ENCODE data around the gene PCSK9.

Gene PCSK9

DNA sequence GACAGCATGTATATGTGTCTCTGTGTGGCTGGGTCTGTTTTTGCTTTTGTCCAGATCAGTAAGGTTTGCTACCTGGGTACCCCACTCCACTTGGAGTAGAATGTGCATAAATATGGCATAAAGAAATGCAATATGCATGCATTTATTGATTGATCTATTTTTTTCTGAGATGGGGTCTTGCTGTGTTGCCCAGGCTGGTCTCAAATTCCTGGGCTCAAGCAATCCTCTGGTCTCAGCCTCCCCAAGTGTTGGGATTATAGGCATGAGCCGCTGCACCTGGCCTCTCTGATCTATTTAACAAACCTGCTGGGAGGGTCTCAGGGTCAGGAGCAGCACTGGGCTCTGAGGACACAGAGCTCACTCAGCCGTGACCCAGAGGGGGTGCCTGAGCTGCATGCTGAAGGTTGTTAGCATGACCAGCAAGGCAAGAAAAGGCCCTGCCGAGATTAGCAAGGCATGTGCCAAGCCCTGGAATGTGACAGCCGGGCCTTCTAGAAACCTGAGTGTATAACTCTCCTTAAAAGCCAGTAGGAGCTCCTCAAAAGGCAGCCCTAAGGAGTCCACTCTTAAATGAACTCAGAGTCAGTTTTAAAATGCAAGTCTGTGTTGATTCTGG is 22.5 kb downstream of the PCSK9 start:
- TF ChIP-seq, protein P1, sequence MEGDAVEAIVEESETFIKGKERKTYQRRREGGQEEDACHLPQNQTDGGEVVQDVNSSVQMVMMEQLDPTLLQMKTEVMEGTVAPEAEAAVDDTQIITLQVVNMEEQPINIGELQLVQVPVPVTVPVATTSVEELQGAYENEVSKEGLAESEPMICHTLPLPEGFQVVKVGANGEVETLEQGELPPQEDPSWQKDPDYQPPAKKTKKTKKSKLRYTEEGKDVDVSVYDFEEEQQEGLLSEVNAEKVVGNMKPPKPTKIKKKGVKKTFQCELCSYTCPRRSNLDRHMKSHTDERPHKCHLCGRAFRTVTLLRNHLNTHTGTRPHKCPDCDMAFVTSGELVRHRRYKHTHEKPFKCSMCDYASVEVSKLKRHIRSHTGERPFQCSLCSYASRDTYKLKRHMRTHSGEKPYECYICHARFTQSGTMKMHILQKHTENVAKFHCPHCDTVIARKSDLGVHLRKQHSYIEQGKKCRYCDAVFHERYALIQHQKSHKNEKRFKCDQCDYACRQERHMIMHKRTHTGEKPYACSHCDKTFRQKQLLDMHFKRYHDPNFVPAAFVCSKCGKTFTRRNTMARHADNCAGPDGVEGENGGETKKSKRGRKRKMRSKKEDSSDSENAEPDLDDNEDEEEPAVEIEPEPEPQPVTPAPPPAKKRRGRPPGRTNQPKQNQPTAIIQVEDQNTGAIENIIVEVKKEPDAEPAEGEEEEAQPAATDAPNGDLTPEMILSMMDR (IDR thresholded peaks at IDR 0.05; ENCODE audit: extremely low read depth, insufficient read depth, missing control alignments): no peak
- in situ Hi-C loops (cut with MboI; ENCODE audit: low pct_unique_long_range_greater_than_20kb, low sequenced_read_pairs, unreplicated experiment): no loop called here
- DNase-seq (ENCODE audit: low spot score): peak; percentile 8

DNA sequence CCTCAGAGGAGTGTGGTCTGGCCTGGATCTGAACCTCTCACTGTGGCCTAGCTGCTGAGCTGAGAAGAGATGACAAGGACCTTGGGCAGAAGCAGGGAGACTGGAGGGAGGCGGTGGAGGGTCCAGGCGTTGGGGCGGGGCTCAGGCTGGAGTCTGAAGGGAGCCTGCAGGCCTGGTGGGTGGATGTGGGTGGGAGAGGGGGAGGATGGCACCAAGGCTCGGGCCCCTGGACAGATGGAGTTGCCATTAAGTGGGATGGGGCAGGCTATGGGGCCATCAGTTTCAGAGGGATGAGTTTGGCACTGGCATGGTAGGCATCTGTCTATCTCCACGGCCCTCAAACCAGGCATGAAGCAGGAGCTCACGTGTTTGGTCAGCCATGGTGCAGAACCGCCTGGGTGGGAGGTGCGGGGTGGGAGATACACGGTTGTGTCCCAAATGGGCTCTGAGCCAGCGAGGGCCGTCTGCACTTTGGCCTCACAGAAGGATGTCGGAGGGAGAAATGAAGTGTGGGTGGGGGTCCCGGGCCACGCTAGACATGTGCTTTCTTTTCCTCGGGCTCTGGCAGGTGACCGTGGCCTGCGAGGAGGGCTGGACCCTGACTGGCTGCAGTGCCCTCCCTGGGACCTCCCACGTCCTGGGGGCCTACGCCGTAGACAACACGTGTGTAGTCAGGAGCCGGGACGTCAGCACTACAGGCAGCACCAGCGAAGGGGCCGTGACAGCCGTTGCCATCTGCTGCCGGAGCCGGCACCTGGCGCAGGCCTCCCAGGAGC is 23.6 kb downstream of the PCSK9 start:
- DNase-seq (ENCODE audit: low spot score): peak; percentile 8
- in situ Hi-C loops (cut with MboI; ENCODE audit: low pct_unique_long_range_greater_than_20kb, low sequenced_read_pairs, unreplicated experiment): no loop called here

DNA sequence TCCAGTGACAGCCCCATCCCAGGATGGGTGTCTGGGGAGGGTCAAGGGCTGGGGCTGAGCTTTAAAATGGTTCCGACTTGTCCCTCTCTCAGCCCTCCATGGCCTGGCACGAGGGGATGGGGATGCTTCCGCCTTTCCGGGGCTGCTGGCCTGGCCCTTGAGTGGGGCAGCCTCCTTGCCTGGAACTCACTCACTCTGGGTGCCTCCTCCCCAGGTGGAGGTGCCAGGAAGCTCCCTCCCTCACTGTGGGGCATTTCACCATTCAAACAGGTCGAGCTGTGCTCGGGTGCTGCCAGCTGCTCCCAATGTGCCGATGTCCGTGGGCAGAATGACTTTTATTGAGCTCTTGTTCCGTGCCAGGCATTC is 24.2 kb downstream of the PCSK9 start:
- peak; percentile 6 for DNase-seq (ENCODE audit: low spot score)
- TF ChIP-seq, protein P1 (IDR thresholded peaks at IDR 0.05; ENCODE audit: extremely low read depth, insufficient read depth, missing control alignments): no peak
- in situ Hi-C loops (cut with MboI; ENCODE audit: low pct_unique_long_range_greater_than_20kb, low sequenced_read_pairs, unreplicated experiment): no loop called here

More for the DNA sequence above, 23.6 kb downstream of the PCSK9 start:
- TF ChIP-seq, protein P1 (IDR thresholded peaks at IDR 0.05; ENCODE audit: extremely low read depth, insufficient read depth, missing control alignments): no peak

DNA sequence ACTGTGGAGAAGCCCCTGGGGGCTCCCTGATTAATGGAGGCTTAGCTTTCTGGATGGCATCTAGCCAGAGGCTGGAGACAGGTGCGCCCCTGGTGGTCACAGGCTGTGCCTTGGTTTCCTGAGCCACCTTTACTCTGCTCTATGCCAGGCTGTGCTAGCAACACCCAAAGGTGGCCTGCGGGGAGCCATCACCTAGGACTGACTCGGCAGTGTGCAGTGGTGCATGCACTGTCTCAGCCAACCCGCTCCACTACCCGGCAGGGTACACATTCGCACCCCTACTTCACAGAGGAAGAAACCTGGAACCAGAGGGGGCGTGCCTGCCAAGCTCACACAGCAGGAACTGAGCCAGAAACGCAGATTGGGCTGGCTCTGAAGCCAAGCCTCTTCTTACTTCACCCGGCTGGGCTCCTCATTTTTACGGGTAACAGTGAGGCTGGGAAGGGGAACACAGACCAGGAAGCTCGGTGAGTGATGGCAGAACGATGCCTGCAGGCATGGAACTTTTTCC is 24.8 kb downstream of the PCSK9 start:
- in situ Hi-C loops (cut with MboI; ENCODE audit: low pct_unique_long_range_greater_than_20kb, low sequenced_read_pairs, unreplicated experiment): no loop called here
- TF ChIP-seq, protein P1 (IDR thresholded peaks at IDR 0.05; ENCODE audit: extremely low read depth, insufficient read depth, missing control alignments): no peak
- DNase-seq (ENCODE audit: low spot score): no peak

GRCh38 chr1:55064861-55065263 is 25.5 kb downstream of the PCSK9 start:
- in situ Hi-C loops (cut with MboI; ENCODE audit: low pct_unique_long_range_greater_than_20kb, low sequenced_read_pairs, unreplicated experiment): no loop called here
- no peak for DNase-seq (ENCODE audit: low spot score)
- TF ChIP-seq, protein P1 (IDR thresholded peaks at IDR 0.05; ENCODE audit: extremely low read depth, insufficient read depth, missing control alignments): no peak

DNA sequence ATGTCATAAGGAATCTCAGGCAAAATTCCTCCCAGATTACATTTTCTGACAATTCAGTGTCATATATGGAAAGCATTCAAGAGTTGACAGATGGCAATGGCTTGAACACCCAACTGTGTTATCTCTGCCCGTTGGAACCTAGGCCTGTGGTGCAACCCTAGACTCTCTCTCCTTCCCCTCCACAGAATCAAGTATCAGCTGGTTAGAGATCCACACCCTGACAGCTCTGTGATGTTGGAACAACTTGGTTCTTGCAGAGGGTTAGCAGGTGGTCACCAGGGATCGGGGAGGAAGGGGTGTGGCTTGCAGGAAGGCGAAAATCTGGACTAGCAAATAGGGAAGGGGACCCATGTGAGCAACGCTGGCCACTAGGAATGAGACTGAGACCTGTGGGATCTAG is 26.3 kb downstream of the PCSK9 start:
- in situ Hi-C loops (cut with MboI; ENCODE audit: low pct_unique_long_range_greater_than_20kb, low sequenced_read_pairs, unreplicated experiment): no loop called here
- no peak for DNase-seq (ENCODE audit: low spot score)
- TF ChIP-seq, protein P1 (IDR thresholded peaks at IDR 0.05; ENCODE audit: extremely low read depth, insufficient read depth, missing control alignments): no peak

Data from GM13977 (cell line).